ENCODE data around the gene GIT2. TPM values are rescaled to one million over a fixed set of nuclear protein-coding genes. Genes with fewer than 3 reads are reported as not detected.

The GIT2 gene
- total and polyA plus RNA-seq, 8 donors = 16.5 to 38.8 (median 30.0) TPM

GRCh38 chr12:109997393-109997792 is 1.2 kb upstream of the GIT2 start:
- intact Hi-C loops (cut with DNase I) = loop anchor here in 1 of 3 donors (10.0 kb wide), 1 partner anchor 53 kb away; no protein-coding TSS in a partner anchor
- Histone ChIP-seq H3K36me3 (no peaks in the 10 kb centered on the region), H3K27me3 (no peaks in the 10 kb centered on the region), H3K4me3 (no peak overlapping the region), H3K27ac (no peak overlapping the region), H3K9me3 (no peaks in the 10 kb centered on the region), H3K4me1 (peaks cover 4 to 43% (median 12%) of the 10 kb centered on the region in 3 donors)
- WGBS, 2 donors = 79 to 84% methylated on average over 4 of the region's 4 CpGs
- FAIRE-seq (no peak), ATAC-seq (no peak), DNase-seq (no peak)
- TF ChIP-seq CTCF (IDR thresholded peaks at IDR 0.05) = no peak

- H3K9me3 ChIP-seq = no peaks in the 10 kb centered on the region
- WGBS, 2 donors = 49 to 50% methylated on average over 2 of the region's 2 CpGs
- no peaks in the 10 kb centered on the region for H3K36me3 ChIP-seq
- intact Hi-C loops (cut with DNase I) = loop anchor here in 1 of 3 donors (10.0 kb wide), 1 partner anchor 52 kb away; no protein-coding TSS in a partner anchor
- no peak for DNase-seq
- peak overlapping the region; percentile 69 to 99 (median 84) for H3K4me3 ChIP-seq
- H3K27me3 ChIP-seq = no peaks in the 10 kb centered on the region
- peak overlapping the region in 2 of 4 donors; percentile 86 to 87 for H3K27ac ChIP-seq
- peaks cover 6 to 40% (median 12%) of the 10 kb centered on the region in 3 donors for H3K4me1 ChIP-seq
- FAIRE-seq = no peak
- ATAC-seq = no peak
- no peak for TF ChIP-seq CTCF (IDR thresholded peaks at IDR 0.05)
Measured at GRCh38 chr12:109996483-109996853, 300 bp upstream of the GIT2 start.

- peaks cover 6 to 35% (median 17%) of the 10 kb centered on the region in 3 donors for H3K4me1 ChIP-seq
- TF ChIP-seq CTCF (IDR thresholded peaks at IDR 0.05) = no peak
- FAIRE-seq = no peak
- H3K9me3 ChIP-seq = no peaks in the 10 kb centered on the region
- H3K27ac ChIP-seq = peak overlapping the region; percentile 69 to 87 (median 81)
- no peaks in the 10 kb centered on the region for H3K27me3 ChIP-seq
- peaks cover 1 to 5% (median 4%) of the 10 kb centered on the region in 3 donors for H3K36me3 ChIP-seq
- WGBS, 2 donors = 0% methylated on average over 6 of the region's 6 CpGs
- intact Hi-C loops (cut with DNase I) = loop anchor here in 1 of 3 donors (10.0 kb wide), 1 partner anchor 51 kb away; no protein-coding TSS in a partner anchor
- DNase-seq = no peak
- ATAC-seq = peak; percentile 1 to 16 (median 6)
- H3K4me3 ChIP-seq = peak overlapping the region; percentile 69 to 99 (median 84)
Measured at GRCh38 chr12:109995361-109995685, 845 bp downstream of the GIT2 start.

GRCh38 chr12:109994401-109995175 is 1.6 kb downstream of the GIT2 start:
- peak overlapping the region in 3 of 4 donors; percentile 69 to 87 (median 86) for H3K27ac ChIP-seq
- DNase-seq (no peak), ATAC-seq (peak in 1 of 4 donors; percentile 6), FAIRE-seq (no peak)
- no peak for TF ChIP-seq CTCF (IDR thresholded peaks at IDR 0.05)
- 15 to 21% methylated on average over 6 of the region's 6 CpGs for WGBS, 2 donors
- H3K4me3 ChIP-seq = peak overlapping the region; percentile 69 to 99 (median 84)
- H3K27me3 ChIP-seq = no peaks in the 10 kb centered on the region
- intact Hi-C loops (cut with DNase I) = loop anchor here in 1 of 3 donors (10.0 kb wide), 1 partner anchor 50 kb away; no protein-coding TSS in a partner anchor
- peaks cover 6 to 34% (median 22%) of the 10 kb centered on the region in 3 donors for H3K4me1 ChIP-seq
- H3K9me3 ChIP-seq = no peaks in the 10 kb centered on the region
- H3K36me3 ChIP-seq = peaks cover 5 to 6% (median 6%) of the 10 kb centered on the region in 3 donors

- Histone ChIP-seq H3K27ac (no peak overlapping the region), H3K27me3 (no peaks in the 10 kb centered on the region), H3K36me3 (peaks cover 5 to 10% (median 9%) of the 10 kb centered on the region in 3 donors), H3K4me3 (no peak overlapping the region), H3K9me3 (no peaks in the 10 kb centered on the region), H3K4me1 (peaks cover 4 to 31% (median 22%) of the 10 kb centered on the region in 3 donors)
- FAIRE-seq (no peak), DNase-seq (no peak), ATAC-seq (no peak)
- WGBS, 2 donors = 52 to 54% methylated on average over 2 of the region's 2 CpGs
- intact Hi-C loops (cut with DNase I) = loop anchor here in 1 of 3 donors (10.0 kb wide), 1 partner anchor 48 kb away; no protein-coding TSS in a partner anchor
- TF ChIP-seq CTCF (IDR thresholded peaks at IDR 0.05) = no peak
Measured at GRCh38 chr12:109993091-109993490, 3.1 kb downstream of the GIT2 start.

Data from pancreas (tissue), 10 donors.